CD14-positive monocyte (primary cell): Measurements from ENCODE around the gene NAA25. TPM values are rescaled to one million over a fixed set of nuclear protein-coding genes. Genes with fewer than 3 reads are reported as not detected.
"Not testable (repeated sequence)": the region's sequence is repeated elsewhere in the genome, so short reads cannot be mapped to it uniquely, and the experiment has no call there.

Experiments used
- DNase-seq, 3 donors: peaks; one replicate each; pipeline ENCODE4 v3.0.0-alpha.2; 2011 to 2022
- H2AFZ ChIP-seq: 2 replicates; pipeline ENCODE4 v1.6.0; 2012; ENCODE audit warnings: mild to moderate bottlenecking, low read depth, low read length, inconsistent platforms; ENCODE audit not compliant: insufficient read depth, poor library complexity, severe bottlenecking
- H3K27ac ChIP-seq, 2 donors: 1 replicate in 1 of 2; 2 replicates in 1 of 2; pipeline ENCODE4 v1.5.1; 2012 to 2013; ENCODE audit warnings: low read length in 2 of 2, control low read depth in 1 of 2, inconsistent platforms in 1 of 2, low read depth in 1 of 2, mild to moderate bottlenecking in 1 of 2
- H3K27me3 ChIP-seq, 2 donors: one replicate each; pipeline versions ENCODE4 v1.6.0 to v1.6.1; 2011 to 2013; ENCODE audit warnings: low read length in 2 of 2; ENCODE audit not compliant: control insufficient read depth in 2 of 2, insufficient read depth in 2 of 2
- H3K36me3 ChIP-seq, 2 donors: replicated peaks in 1 of 2; 1 replicate in 1 of 2; 2 replicates in 1 of 2; pipeline versions ENCODE4 v1.5.1 to v1.6.1; 2012 to 2013; ENCODE audit warnings: low read length in 2 of 2, control low read depth in 1 of 2, inconsistent platforms in 1 of 2, mild to moderate bottlenecking in 1 of 2; ENCODE audit not compliant: insufficient read depth in 2 of 2, control insufficient read depth in 1 of 2
- H3K4me1 ChIP-seq, 2 donors: 1 replicate in 1 of 2; 2 replicates in 1 of 2; pipeline versions ENCODE4 v1.5.1 to v1.6.1; 2012 to 2013; ENCODE audit warnings: low read length in 2 of 2, control low read depth in 1 of 2, inconsistent platforms in 1 of 2, mild to moderate bottlenecking in 1 of 2, moderate library complexity in 1 of 2; ENCODE audit not compliant: insufficient read depth in 2 of 2, control insufficient read depth in 1 of 2
- H3K4me2 ChIP-seq: replicated peaks from 2 replicates; pipeline ENCODE3; 2012; ENCODE audit warnings: low read length, moderate library complexity, mild to moderate bottlenecking; ENCODE audit not compliant: poor library complexity, severe bottlenecking; ENCODE audit errors: extremely low read depth
- H3K4me3 ChIP-seq, 3 experiments: fragments of 200-600 bp in 1 of 3; sonication (generic) in 1 of 3; replicated peaks in 1 of 3; 1 replicate in 2 of 3; 2 replicates in 1 of 3; pipeline ENCODE4 v1.5.1; 2011 to 2013; ENCODE audit warnings: low read length in 3 of 3, mild to moderate bottlenecking in 3 of 3, control low read depth in 2 of 3, low read depth in 2 of 3, inconsistent platforms in 1 of 3, moderate library complexity in 1 of 3
- H3K79me2 ChIP-seq: 2 replicates; pipeline ENCODE4 v1.6.0; 2012; ENCODE audit warnings: mild to moderate bottlenecking, control low read depth, inconsistent platforms, low read length, moderate library complexity; ENCODE audit not compliant: insufficient read depth
- H3K9ac ChIP-seq: 2 replicates; pipeline ENCODE4 v1.6.0; 2017; ENCODE audit warnings: low read length, mild to moderate bottlenecking; ENCODE audit not compliant: insufficient read depth, poor library complexity, severe bottlenecking
- H3K9me3 ChIP-seq, 2 donors: replicated peaks in 1 of 2; 1 replicate in 1 of 2; 2 replicates in 1 of 2; pipeline versions ENCODE4 v1.5.1 to v1.6.1; 2012 to 2013; ENCODE audit warnings: low read length in 2 of 2, control low read depth in 1 of 2; ENCODE audit not compliant: control insufficient read depth in 1 of 2, insufficient read depth in 1 of 2
- H4K20me1 ChIP-seq: 2 replicates; pipeline ENCODE4 v1.6.0; 2012; ENCODE audit warnings: mild to moderate bottlenecking, low read length, control low read depth, moderate library complexity; ENCODE audit not compliant: insufficient read depth
- H3K27ac Mint-ChIP-seq, 7 donors: one replicate each; pipeline ENCODE4 v1.8.0; 2020; ENCODE audit warnings: mild to moderate bottlenecking in 7 of 7, mixed read lengths in 7 of 7, moderate library complexity in 6 of 7, inconsistent platforms in 2 of 7
- H3K27me3 Mint-ChIP-seq, 3 donors: one replicate each; pipeline ENCODE4 v1.8.0; 2021 to 2022; ENCODE audit warnings: low read depth in 3 of 3, mild to moderate bottlenecking in 3 of 3, mixed read lengths in 3 of 3, moderate library complexity in 3 of 3, inconsistent platforms in 1 of 3
- H3K36me3 Mint-ChIP-seq, 2 donors: one replicate each; pipeline ENCODE4 v1.8.0; 2020; ENCODE audit warnings: mixed read lengths in 2 of 2, inconsistent platforms in 1 of 2, mild to moderate bottlenecking in 1 of 2
- H3K4me1 Mint-ChIP-seq: one replicate; pipeline ENCODE4 v1.8.0; 2020; ENCODE audit warnings: mild to moderate bottlenecking, mixed read lengths
- H3K4me3 Mint-ChIP-seq, 2 donors: one replicate each; pipeline ENCODE4 v1.8.0; 2020; ENCODE audit warnings: mild to moderate bottlenecking in 2 of 2, mixed read lengths in 2 of 2, moderate library complexity in 1 of 2
- H3K9me3 Mint-ChIP-seq, 7 donors: one replicate each; pipeline ENCODE4 v1.8.0; 2020 to 2022; ENCODE audit warnings: mixed read lengths in 7 of 7, mild to moderate bottlenecking in 6 of 7, moderate library complexity in 6 of 7, inconsistent platforms in 2 of 7
- WGBS: methylation state at CpG from one replicate; pipeline ENCODE4 v1.1.5; 2013; ENCODE audit warnings: missing lambda C conversion rate; ENCODE audit not compliant: insufficient coverage; 5-methylcytosine and 5-hydroxymethylcytosine counted together
- intact Hi-C, 2 donors: fragments of 100-400 bp; cut with micrococcal nuclease; formaldehyde crosslinking; loops; one replicate each; pipeline versions ENCODE4 v1.15.0 to v1.15.1; 2023
- polyA plus RNA-seq, 3 donors: library from polyadenylated mRNA; depleted of rRNA in 1 of 3; unstranded in 2 of 3; stranded (reverse) in 1 of 3; fragments of 300-500 nt in 2 of 3; fragments of >200 nt in 1 of 3; fragmentation: Illumina TruSeq in 2 of 3; gene quantifications; 1 replicate in 2 of 3; 2 replicates in 1 of 3; pipeline ENCODE4 v1.2.3, GENCODE V29; 2012 to 2021
- TF ChIP-seq, protein P1 (sequence below): fragments of 200-600 bp; IDR thresholded peaks from one replicate; pipeline ENCODE4 v1.8.0; 2022; ENCODE audit warnings: antibody characterized with exemption, mild to moderate bottlenecking

The NAA25 gene
- polyA plus RNA-seq, 3 donors, result 4.3 to 7.9 (median 7.3) TPM

DNA sequence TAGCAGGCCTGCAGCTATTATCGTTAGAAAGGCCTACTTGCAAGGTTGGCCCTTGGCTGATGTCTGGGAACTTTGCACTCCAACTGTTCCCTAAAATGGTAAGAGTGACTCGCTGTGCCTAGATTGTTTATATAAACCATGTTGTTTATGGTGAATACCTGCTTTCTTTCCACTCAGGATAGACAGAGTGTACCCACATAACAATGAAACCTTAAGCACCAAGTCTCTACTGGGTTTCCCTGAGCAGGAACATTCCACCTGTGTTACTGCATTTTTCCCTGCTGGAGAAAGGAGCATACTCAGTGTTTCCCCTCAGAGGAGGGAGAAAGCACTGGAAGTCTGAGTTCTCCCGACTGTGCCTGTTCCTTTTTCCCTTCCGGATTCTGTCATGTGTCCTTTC, 62.6 kb downstream of the NAA25 start:
- peaks cover 9% of the 10 kb centered on the region for H3K4me1 Mint-ChIP-seq
- H3K27ac Mint-ChIP-seq, result no peak overlapping the region
- Histone ChIP-seq H3K79me2 (no peaks in the 10 kb centered on the region), H2AFZ (no peak overlapping the region), H3K9me3 (no peaks in the 10 kb centered on the region), H3K27ac (no peak overlapping the region), H4K20me1 (peaks cover 10% of the 10 kb centered on the region), H3K4me2 (no peak overlapping the region), H3K27me3 (no peaks in the 10 kb centered on the region), H3K9ac (no peak overlapping the region), H3K4me1 (peaks cover 0 to 7% of the 10 kb centered on the region in 2 donors), H3K36me3 (peaks cover 82 to 100% of the 10 kb centered on the region in 2 donors), H3K4me3 (no peak overlapping the region)
- intact Hi-C loops, result no loop called here
- TF ChIP-seq, protein P1, sequence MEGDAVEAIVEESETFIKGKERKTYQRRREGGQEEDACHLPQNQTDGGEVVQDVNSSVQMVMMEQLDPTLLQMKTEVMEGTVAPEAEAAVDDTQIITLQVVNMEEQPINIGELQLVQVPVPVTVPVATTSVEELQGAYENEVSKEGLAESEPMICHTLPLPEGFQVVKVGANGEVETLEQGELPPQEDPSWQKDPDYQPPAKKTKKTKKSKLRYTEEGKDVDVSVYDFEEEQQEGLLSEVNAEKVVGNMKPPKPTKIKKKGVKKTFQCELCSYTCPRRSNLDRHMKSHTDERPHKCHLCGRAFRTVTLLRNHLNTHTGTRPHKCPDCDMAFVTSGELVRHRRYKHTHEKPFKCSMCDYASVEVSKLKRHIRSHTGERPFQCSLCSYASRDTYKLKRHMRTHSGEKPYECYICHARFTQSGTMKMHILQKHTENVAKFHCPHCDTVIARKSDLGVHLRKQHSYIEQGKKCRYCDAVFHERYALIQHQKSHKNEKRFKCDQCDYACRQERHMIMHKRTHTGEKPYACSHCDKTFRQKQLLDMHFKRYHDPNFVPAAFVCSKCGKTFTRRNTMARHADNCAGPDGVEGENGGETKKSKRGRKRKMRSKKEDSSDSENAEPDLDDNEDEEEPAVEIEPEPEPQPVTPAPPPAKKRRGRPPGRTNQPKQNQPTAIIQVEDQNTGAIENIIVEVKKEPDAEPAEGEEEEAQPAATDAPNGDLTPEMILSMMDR, result no peak
- H3K36me3 Mint-ChIP-seq, result peaks cover 67 to 91% of the 10 kb centered on the region in 2 donors
- no peaks in the 10 kb centered on the region for H3K9me3 Mint-ChIP-seq
- 93% methylated on average over 3 of the region's 4 CpGs for WGBS
- no peaks in the 10 kb centered on the region for H3K27me3 Mint-ChIP-seq
- no peak for DNase-seq
- no peak overlapping the region for H3K4me3 Mint-ChIP-seq

- H3K27me3 ChIP-seq, H3K4me1 ChIP-seq, intact Hi-C loops, H3K27ac ChIP-seq, H3K4me2 ChIP-seq, H3K9me3 ChIP-seq, H3K9me3 Mint-ChIP-seq, H3K9ac ChIP-seq, DNase-seq, H3K79me2 ChIP-seq, H3K4me3 Mint-ChIP-seq, H2AFZ ChIP-seq, H3K4me3 ChIP-seq, H4K20me1 ChIP-seq, H3K4me1 Mint-ChIP-seq, H3K27me3 Mint-ChIP-seq: not testable (repeated sequence)
- peaks cover 64 to 82% of the 10 kb centered on the region in 2 donors for H3K36me3 Mint-ChIP-seq
- H3K36me3 ChIP-seq, result peaks cover 80 to 95% of the 10 kb centered on the region in 2 donors
- H3K27ac Mint-ChIP-seq, result peak overlapping the region in 2 of 7 donors; percentile 14 to 43
- WGBS, result 93% methylated on average over 5 of the region's 12 CpGs
Measured at GRCh38 chr12:112036614-112037013, 72.0 kb downstream of the NAA25 start.
